ENCODE measurements around the gene MT1M.
"Not testable (repeated sequence)": the region's sequence is repeated elsewhere in the genome, so short reads cannot be mapped to it uniquely, and the experiment has no call there.

DNA sequence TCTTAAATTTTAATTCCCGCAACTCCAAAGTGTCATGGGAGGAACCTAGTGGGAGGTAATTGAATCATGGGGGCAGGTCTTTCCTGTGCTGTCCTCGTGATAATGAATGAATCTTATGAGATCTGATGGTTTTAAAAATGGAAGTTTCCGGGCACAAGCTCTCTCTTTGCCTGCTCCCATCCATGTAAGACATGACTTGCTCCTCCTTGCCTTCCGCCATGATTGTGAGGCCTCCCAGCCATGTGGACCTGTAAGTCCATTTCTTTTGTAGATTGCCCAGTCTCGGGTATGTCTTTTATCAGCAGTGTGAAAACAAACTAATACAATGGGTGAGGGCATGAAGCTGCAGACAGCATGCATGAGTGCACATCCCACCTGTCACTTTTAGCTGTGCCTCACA lies 9.3 kb upstream of the MT1M start:
- not testable (repeated sequence) for TF ChIP-seq MXI1 (IDR thresholded peaks at IDR 0.05; ENCODE audit: borderline replicate concordance, low read depth, low read length); POLR2A (IDR thresholded peaks at IDR 0.05; ENCODE audit: low read depth, low read length); FOS (IDR thresholded peaks at IDR 0.05; ENCODE audit: low read depth, low read length); MAZ (IDR thresholded peaks at IDR 0.05; ENCODE audit: borderline replicate concordance, low read depth, low read length); CEBPB (IDR thresholded peaks at IDR 0.05; ENCODE audit: low read depth, low read length); RFX5 (IDR thresholded peaks at IDR 0.05; ENCODE audit: low read depth, low read length); RAD21 (IDR thresholded peaks at IDR 0.05; ENCODE audit: low read length); BHLHE40 (IDR thresholded peaks at IDR 0.05; ENCODE audit: low read depth, low read length); RCOR1 (IDR thresholded peaks at IDR 0.05; ENCODE audit: insufficient replicate concordance, low read length); SMC3 (IDR thresholded peaks at IDR 0.05; ENCODE audit: low read depth, low read length); MAFK (IDR thresholded peaks at IDR 0.05; ENCODE audit: low read depth, low read length)
- TF ChIP-seq, protein P1, sequence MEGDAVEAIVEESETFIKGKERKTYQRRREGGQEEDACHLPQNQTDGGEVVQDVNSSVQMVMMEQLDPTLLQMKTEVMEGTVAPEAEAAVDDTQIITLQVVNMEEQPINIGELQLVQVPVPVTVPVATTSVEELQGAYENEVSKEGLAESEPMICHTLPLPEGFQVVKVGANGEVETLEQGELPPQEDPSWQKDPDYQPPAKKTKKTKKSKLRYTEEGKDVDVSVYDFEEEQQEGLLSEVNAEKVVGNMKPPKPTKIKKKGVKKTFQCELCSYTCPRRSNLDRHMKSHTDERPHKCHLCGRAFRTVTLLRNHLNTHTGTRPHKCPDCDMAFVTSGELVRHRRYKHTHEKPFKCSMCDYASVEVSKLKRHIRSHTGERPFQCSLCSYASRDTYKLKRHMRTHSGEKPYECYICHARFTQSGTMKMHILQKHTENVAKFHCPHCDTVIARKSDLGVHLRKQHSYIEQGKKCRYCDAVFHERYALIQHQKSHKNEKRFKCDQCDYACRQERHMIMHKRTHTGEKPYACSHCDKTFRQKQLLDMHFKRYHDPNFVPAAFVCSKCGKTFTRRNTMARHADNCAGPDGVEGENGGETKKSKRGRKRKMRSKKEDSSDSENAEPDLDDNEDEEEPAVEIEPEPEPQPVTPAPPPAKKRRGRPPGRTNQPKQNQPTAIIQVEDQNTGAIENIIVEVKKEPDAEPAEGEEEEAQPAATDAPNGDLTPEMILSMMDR (conservative IDR thresholded peaks at IDR 0.05; ENCODE audit: low read depth, low read length), result not testable (repeated sequence)
- TF ChIP-seq, protein P2, sequence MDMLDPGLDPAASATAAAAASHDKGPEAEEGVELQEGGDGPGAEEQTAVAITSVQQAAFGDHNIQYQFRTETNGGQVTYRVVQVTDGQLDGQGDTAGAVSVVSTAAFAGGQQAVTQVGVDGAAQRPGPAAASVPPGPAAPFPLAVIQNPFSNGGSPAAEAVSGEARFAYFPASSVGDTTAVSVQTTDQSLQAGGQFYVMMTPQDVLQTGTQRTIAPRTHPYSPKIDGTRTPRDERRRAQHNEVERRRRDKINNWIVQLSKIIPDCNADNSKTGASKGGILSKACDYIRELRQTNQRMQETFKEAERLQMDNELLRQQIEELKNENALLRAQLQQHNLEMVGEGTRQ (IDR thresholded peaks at IDR 0.05; ENCODE audit: low read depth, low read length), result not testable (repeated sequence)
- TF ChIP-seq, protein P3, sequence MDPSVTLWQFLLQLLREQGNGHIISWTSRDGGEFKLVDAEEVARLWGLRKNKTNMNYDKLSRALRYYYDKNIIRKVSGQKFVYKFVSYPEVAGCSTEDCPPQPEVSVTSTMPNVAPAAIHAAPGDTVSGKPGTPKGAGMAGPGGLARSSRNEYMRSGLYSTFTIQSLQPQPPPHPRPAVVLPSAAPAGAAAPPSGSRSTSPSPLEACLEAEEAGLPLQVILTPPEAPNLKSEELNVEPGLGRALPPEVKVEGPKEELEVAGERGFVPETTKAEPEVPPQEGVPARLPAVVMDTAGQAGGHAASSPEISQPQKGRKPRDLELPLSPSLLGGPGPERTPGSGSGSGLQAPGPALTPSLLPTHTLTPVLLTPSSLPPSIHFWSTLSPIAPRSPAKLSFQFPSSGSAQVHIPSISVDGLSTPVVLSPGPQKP (IDR thresholded peaks at IDR 0.05; ENCODE audit: borderline replicate concordance, low read depth, low read length), result not testable (repeated sequence)
